HG02840 (cell line): ENCODE measurements around the gene ADAMTS3.

Source experiments
- ATAC-seq: cut with Tn5 transposase; IDR thresholded peaks from one replicate; pipeline ENCODE4 v1.9.1; 2021; ENCODE audit warnings: mild to moderate bottlenecking, moderate library complexity, moderate number of reproducible peaks; ENCODE audit not compliant: unreplicated experiment, low FRiP score

Gene ADAMTS3

DNA sequence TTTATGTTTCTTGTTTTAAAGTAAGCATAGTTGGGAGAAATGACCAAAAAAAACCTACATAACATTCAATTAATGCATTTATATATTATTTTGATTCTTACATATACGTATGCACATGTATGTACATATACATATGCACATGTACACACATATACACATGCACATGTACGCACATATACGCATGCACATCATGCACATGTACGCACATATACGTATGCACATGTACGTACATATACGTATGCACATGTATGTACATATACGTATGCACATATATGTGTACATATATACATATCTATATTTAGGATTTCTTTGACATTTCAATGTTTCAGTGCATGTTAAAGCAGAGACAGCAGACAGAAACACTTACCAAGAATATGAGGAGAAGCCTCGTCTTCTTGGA lies 263.4 kb downstream of the ADAMTS3 start:
- ATAC-seq = no peak

DNA sequence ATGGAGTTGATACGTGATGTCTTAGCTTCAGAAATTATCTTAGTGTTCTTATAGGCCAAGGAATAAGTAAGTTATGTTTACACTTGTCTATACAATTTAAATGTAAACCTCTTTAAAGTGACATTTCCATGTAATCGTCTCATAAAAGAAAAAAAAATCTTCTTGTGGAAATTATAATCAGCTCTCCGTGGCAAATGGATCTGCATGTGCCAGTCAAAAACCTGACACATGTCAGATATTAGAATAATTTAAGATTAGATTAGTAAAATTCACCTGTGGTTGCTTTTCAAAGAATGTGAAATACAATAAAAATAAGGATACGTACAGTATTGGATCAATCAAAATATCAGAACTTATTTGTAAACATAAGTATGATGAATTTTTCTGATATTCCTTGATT lies 263.9 kb downstream of the ADAMTS3 start:
- ATAC-seq = no peak

DNA sequence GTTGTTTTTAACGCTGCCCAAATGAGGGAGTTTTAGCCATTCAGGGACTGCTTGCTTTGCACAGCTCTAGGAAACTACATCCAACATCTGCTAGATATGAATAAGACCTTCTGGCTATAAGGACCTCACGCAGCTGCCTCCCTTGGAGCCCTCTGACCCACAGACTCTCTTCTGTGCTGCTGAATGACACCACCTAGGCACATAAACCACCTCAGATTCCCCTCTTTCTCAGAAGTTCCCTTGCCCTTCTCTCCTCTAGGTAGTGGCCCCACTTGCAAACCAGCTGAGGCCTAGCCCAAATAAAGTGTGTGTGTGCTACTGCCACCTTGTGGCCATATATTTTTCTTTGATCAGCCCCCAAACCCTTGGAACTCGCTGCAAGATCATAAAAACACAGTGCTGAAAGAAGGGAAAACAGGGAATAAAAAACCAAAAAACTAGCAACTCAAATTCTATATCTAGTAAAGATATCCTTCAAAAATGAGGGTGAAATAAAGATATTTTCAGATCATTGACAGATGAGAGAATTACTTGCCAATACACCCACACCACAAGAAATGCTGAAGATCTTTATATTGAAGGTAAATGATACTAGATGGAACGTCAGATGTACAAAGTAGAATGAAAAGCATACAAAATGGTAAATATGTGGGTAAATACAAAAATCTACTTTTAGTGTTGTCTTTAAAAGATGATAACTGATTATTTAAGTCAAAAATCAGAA lies 265.9 kb downstream of the ADAMTS3 start:
- peak; percentile 79 for ATAC-seq

DNA sequence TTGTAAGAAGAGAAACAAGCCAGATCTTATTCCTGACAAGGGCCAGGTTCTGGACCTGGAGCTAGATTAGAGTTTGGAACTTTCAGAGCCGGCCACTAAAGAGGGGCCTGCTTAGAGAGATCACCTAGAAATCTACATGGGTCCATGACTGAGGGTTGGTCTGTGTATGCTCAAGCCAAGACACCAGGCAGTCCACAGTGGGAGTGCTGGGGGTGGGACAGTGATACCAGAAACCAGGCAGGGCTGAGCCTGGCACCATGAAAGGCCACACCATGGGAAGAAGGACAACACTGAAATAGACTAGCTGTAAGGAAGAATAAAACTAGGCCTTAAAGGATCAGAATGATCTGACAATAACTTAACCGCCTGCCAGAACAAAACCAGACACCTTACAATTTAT lies 267.3 kb downstream of the ADAMTS3 start:
- no peak for ATAC-seq

DNA sequence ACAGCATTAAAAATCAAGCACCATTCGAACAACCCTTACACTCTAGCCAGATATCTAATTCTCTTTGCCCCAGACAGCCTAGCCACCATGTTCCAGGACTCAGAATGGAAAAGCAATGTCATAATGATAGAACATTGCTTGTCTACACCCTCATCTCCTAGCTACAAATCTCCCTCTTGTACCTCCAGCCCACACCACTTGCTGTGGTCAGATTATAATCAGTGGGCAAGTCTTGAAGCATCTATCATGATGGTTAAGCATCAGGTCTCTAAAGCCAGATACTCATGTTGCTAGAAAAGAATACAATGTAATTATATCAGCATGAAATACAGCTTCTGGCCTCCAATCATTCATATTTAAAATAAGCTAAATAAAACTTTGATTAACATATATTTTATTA lies 268.9 kb downstream of the ADAMTS3 start:
- ATAC-seq = no peak

DNA sequence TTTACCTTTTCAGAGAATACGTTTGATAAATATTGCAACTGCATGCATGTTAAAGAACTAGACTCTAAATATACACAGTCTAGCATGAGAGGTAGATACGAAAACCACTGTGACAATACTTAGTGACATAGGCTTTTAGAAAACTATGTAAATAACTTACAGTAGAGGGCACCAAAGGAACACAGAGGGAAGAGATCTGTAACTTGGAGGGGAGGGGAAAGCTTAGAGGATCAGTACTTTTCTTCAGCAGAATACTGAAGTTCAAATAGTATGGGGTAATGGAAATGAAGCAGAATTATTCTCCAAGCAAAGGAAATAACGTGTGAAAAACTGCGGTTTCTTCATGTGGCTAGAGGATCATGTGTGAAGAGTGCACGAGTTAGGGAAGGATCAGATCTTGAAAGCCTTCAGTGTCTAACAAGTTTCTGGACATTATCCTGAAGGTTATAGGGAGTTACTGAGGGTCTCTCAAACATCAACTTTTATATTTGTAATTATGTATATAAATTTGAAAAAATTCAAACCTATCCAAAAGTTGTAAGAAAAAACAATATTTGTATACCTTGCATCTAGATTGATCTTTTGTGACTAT lies 273.0 kb downstream of the ADAMTS3 start:
- ATAC-seq = no peak

DNA sequence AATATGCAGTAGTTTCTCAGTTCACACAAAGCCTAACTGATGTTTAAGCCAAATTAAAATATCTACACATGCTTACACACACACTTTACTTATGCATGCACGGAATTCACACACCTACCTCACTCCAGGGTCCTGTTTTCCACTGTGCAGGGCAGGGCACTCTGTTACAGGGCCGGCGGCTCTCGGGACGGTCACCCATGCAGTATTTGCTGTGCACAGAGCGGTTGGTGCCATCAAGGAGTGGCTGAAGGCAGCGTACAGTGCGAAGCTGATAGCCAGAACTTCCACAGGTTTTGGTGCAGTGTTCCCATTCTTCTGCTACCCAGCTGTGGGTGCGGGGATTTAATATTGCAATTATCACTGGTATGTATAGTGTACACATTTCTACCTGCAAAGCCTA lies 278.3 kb downstream of the ADAMTS3 start:
- no peak for ATAC-seq

DNA sequence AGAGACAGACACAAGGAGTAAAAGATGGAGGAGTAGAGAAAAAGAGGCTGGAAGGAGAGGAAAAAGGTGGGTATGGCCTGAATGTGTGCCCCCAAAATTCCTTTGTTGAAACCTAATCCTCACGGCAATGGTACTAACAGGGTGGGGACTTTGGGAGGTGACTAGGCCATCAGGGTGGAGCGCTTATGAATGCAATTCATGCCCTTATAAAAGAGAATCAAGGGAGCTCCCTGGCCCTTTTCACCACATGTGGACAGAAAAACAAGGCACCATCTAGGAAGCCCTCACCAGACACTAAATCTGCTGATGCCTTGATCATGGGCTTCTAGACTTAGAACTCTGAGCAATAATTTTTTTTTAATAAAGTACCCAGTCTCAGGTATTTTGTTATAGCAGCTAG lies 282.1 kb downstream of the ADAMTS3 start:
- no peak for ATAC-seq

DNA sequence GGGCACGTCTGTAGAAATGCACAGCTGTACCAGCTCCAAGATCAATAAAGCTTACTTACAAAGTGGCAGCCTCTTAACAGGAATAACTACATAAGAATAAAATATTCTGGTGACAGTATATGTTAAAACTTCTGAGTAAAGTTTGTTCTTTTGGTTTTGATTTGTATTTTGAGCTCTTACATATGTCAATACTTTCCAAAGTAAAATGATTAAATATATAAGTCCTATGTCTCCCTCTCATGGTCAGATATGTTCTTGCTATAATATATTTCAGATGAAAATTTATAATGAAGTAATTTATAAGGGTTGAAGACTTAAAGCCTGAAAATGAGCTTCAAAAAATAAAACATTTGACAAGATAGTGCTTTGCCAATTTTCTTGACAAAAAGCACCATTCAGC lies 282.8 kb downstream of the ADAMTS3 start:
- no peak for ATAC-seq

DNA sequence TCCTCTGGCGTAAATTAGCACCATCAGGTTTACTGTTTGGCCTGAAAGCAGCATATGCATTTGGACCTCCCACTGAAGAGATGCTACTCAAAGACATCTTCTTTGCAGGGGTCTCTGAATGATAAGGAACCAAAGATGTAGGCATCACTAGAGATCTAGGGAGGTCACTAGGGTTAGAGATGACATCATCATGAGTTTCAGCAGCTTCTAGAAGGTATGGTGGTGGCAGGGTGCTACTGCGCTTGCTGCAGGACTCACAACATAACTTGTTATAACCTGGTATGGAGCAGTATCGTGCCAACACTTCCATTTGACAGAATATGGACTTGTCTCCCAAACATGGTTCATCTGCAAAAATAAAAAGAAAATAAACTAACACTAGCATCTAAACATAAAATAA lies 285.7 kb downstream of the ADAMTS3 start:
- no peak for ATAC-seq

DNA sequence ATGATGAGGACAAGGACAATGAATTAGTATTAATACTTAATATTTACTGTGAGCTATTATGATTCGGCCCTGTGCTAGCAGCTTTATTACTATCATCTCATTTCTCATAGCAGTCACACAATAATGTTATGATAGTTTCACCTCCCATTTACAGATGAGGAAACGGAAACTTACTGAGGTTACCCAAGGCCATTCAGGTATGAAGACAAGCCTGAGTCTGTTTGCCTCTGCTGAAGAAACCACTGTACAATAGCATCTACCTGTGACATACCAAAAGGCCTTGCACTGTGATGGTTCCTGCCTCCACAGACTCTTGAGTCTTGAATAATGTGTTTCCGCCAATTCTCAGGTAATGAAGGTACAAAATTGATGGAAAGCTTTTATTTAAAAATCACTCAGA lies 288.8 kb downstream of the ADAMTS3 start:
- ATAC-seq = no peak

DNA sequence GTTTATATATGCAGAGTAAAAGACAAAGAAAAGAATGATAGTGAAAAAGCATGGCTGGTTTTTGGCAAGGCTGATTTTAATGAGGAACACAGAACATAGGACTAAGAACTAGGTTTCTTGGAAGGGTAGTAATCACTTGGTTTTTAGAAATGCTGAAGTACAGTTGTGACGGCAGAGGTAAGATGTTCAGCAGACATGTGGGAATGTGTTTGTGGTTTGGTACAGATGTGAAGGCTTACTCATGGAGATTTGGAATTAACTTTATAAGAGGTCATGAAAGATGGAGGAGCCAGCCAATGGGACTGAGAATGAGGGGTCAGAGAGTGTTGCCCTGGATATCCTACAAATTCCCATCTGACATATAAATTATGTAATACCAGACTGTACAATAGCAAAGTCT lies 293.6 kb downstream of the ADAMTS3 start:
- no peak for ATAC-seq

DNA sequence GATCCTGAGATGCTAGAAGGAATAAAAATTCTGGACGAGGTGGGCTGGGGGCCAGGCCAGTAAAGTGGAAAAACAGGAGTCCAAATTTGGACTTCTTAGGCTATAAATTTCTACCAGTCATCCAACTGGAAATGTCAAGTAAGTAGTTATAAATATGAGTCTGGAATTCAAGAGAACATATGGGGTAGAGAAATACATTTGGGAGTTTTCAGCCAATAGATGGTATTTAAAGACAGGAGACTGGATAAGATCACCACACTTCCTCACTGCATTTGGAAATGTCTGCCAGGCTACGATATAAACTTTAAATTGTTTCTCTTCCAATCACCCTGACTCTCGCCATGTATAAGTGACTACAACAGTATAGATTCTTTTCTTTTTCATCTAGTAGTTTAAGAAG lies 294.8 kb downstream of the ADAMTS3 start:
- ATAC-seq = no peak

DNA sequence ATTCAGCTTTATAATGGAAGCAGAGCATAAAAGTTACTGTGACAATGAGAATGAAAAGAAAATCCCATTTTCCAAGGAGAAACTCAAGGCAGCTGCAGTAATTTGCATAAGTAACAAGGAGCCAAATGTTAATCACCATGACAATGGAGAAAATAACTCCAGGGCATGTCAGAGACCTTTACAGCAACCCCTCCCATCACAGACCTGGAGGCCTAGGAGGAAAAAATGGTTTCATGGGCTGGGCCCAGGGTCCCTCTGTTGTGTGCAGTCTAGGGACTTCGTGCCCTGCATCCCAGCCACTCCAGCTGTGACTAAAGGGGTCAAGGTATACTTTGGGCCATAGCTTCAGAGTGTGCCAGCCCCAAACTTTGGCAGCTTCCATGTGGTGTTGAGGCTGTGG lies 313.8 kb downstream of the ADAMTS3 start:
- no peak for ATAC-seq

DNA sequence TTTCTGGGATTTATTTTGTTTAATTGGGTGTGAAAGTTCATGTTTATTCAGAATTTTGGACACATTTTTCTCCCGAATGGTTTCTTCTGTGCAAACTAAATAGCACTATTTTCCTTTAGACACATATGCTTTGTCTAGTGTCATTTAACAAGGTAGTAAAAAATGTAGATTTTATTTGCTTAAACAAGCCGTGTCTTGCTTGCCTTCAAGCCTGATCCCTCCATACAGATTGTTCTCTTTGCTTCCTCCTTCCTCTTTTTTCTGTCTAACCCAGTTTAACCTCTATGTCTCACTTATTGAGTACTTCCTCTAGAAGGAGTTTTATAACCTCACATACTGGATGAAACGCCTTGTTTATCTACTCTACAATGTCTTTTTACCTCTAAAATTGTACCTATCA lies 325.4 kb downstream of the ADAMTS3 start:
- ATAC-seq = no peak

DNA sequence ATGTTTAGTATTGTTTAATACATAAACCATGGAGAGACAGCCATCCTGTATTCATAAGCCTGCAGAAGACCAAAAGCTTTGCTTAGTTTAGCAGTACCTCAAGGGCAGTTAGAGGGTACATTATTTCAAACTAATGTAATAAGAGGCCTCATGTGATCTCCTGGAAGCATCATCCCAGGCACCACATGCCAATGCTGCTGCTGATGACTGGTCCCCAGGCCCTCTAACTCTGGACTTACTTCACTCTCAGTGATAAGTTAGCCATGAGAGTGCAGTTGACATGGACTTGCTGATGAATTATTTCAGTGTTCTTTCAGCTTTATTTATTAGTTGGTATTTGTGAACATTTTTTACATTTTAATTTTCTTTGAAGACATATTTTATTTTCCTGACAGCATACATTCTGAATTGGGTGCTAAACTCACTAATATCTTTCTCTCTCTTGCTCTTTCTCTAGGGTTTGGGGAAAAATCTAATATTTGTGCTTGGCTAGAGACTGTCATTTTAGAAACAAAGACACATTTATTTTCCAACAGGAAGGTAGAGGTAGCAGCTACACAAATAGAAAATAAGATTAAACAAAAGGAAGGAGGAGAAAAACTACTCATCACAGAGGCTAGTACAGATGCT lies 329.4 kb downstream of the ADAMTS3 start:
- no peak for ATAC-seq
